Suprapubic skin (tissue), 4 donors: Measurements from ENCODE around the gene BUD13. TPM values are rescaled to one million over a fixed set of nuclear protein-coding genes. Genes with fewer than 3 reads are reported as not detected.

Experiments used
- DNase-seq, 2 donors: peaks; one replicate each; pipeline ENCODE4 v3.0.0-alpha.2; 2019; ENCODE audit warnings: low spot score in 2 of 2
- H3K27ac ChIP-seq: fragments of 200-600 bp; sonication (generic); one replicate; pipeline ENCODE4 v1.5.1; 2019
- H3K27me3 ChIP-seq: fragments of 200-600 bp; sonication (generic); one replicate; pipeline ENCODE4 v1.5.1; 2019
- H3K36me3 ChIP-seq: fragments of 200-600 bp; sonication (generic); one replicate; pipeline ENCODE4 v1.5.1; 2019
- H3K4me1 ChIP-seq: fragments of 200-600 bp; sonication (generic); one replicate; pipeline ENCODE4 v1.5.1; 2019
- H3K4me3 ChIP-seq: fragments of 200-600 bp; sonication (generic); one replicate; pipeline ENCODE4 v1.5.1; 2019; ENCODE audit warnings: mild to moderate bottlenecking
- H3K9me3 ChIP-seq: fragments of 200-600 bp; sonication (generic); one replicate; pipeline ENCODE4 v1.5.1; 2019
- CTCF ChIP-seq, 2 donors: fragments of 200-600 bp in 1 of 2; fragments of 450-650 bp in 1 of 2; sonication (generic) in 1 of 2; IDR thresholded peaks; one replicate each; pipeline ENCODE4 v1.5.1; 2016 to 2019; ENCODE audit warnings: antibody characterized with exemption in 2 of 2, mild to moderate bottlenecking in 1 of 2, moderate library complexity in 1 of 2
- EP300 ChIP-seq: sonication (generic); formaldehyde crosslinking; IDR thresholded peaks from one replicate; pipeline ENCODE4 v1.6.1; 2017; ENCODE audit warnings: antibody characterized with exemption
- POLR2A ChIP-seq, 2 donors: fragments of 450-650 bp; IDR thresholded peaks; one replicate each; pipeline ENCODE4 v1.6.1; 2017; ENCODE audit warnings: antibody characterized with exemption in 2 of 2, mild to moderate bottlenecking in 2 of 2, moderate library complexity in 2 of 2
- POLR2AphosphoS5 ChIP-seq, 3 donors: sonication (generic); formaldehyde crosslinking; IDR thresholded peaks; one replicate each; pipeline ENCODE4 v1.6.1; 2017; ENCODE audit warnings: antibody characterized with exemption in 3 of 3
- WGBS: methylation state at CpG from one replicate; pipeline ENCODE4 v1.1.5; 2018; 5-methylcytosine and 5-hydroxymethylcytosine counted together
- total RNA-seq, 4 donors: library from RNA; depleted of rRNA; stranded (reverse); fragments of >200 nt; gene quantifications; one replicate each; pipeline ENCODE4 v1.1.0, GENCODE V29; 2016

The BUD13 gene
- total RNA-seq, 4 donors from 2014 or later, result 11.5 to 19.4 (median 14.3) TPM

GRCh38 chr11:116786326-116786725 lies 13.5 kb upstream of the BUD13 start:
- Histone ChIP-seq H3K27me3 (peaks cover 2% of the 10 kb centered on the region), H3K4me1 (peaks cover 22% of the 10 kb centered on the region), H3K36me3 (peaks cover 49% of the 10 kb centered on the region), H3K4me3 (no peak overlapping the region), H3K9me3 (no peaks in the 10 kb centered on the region), H3K27ac (no peak overlapping the region)
- no peak for DNase-seq
- 86% methylated on average over 2 of the region's 2 CpGs for WGBS
- no peak for TF ChIP-seq POLR2AphosphoS5 (IDR thresholded peaks at IDR 0.05)
- no peak for TF ChIP-seq CTCF (IDR thresholded peaks at IDR 0.05)
- no peak for TF ChIP-seq POLR2A (IDR thresholded peaks at IDR 0.05)
- TF ChIP-seq EP300, result no peak

GRCh38 chr11:116782728-116783127 lies 9.9 kb upstream of the BUD13 start:
- no peaks in the 10 kb centered on the region for H3K27me3 ChIP-seq
- H3K36me3 ChIP-seq, result peaks cover 79% of the 10 kb centered on the region
- peaks cover 12% of the 10 kb centered on the region for H3K4me1 ChIP-seq
- H3K9me3 ChIP-seq, result no peaks in the 10 kb centered on the region
- no peak overlapping the region for H3K27ac ChIP-seq
- TF ChIP-seq CTCF (IDR thresholded peaks at IDR 0.05) (no peak), EP300 (no peak), POLR2A (IDR thresholded peaks at IDR 0.05) (no peak), POLR2AphosphoS5 (IDR thresholded peaks at IDR 0.05) (no peak)
- no peak overlapping the region for H3K4me3 ChIP-seq
- 88% methylated on average over 4 of the region's 4 CpGs for WGBS
- DNase-seq, result no peak

- H3K27ac ChIP-seq, result no peak overlapping the region
- H3K36me3 ChIP-seq, result peaks cover 67% of the 10 kb centered on the region
- 93% methylated on average over 4 of the region's 4 CpGs for WGBS
- peaks cover 6% of the 10 kb centered on the region for H3K4me1 ChIP-seq
- no peaks in the 10 kb centered on the region for H3K27me3 ChIP-seq
- DNase-seq, result no peak
- no peak overlapping the region for H3K4me3 ChIP-seq
- no peaks in the 10 kb centered on the region for H3K9me3 ChIP-seq
- TF ChIP-seq POLR2A (IDR thresholded peaks at IDR 0.05) (no peak), CTCF (IDR thresholded peaks at IDR 0.05) (no peak), EP300 (no peak), POLR2AphosphoS5 (IDR thresholded peaks at IDR 0.05) (no peak)
Measured at GRCh38 chr11:116778556-116778955, 5.8 kb upstream of the BUD13 start.

- peaks cover 53% of the 10 kb centered on the region for H3K36me3 ChIP-seq
- no peaks in the 10 kb centered on the region for H3K27me3 ChIP-seq
- WGBS, result 80% methylated on average over 7 of the region's 7 CpGs
- H3K9me3 ChIP-seq, result no peaks in the 10 kb centered on the region
- H3K4me3 ChIP-seq, result no peak overlapping the region
- TF ChIP-seq CTCF (IDR thresholded peaks at IDR 0.05) (no peak), EP300 (no peak), POLR2AphosphoS5 (IDR thresholded peaks at IDR 0.05) (no peak), POLR2A (IDR thresholded peaks at IDR 0.05) (no peak)
- DNase-seq, result no peak
- no peak overlapping the region for H3K27ac ChIP-seq
- H3K4me1 ChIP-seq, result peaks cover 12% of the 10 kb centered on the region
Measured at GRCh38 chr11:116777056-116777455, 4.3 kb upstream of the BUD13 start.

GRCh38 chr11:116776522-116776984 lies 3.8 kb upstream of the BUD13 start:
- Histone ChIP-seq H3K27me3 (no peaks in the 10 kb centered on the region), H3K27ac (no peak overlapping the region), H3K36me3 (peaks cover 48% of the 10 kb centered on the region), H3K9me3 (no peaks in the 10 kb centered on the region), H3K4me3 (no peak overlapping the region), H3K4me1 (peaks cover 17% of the 10 kb centered on the region)
- TF ChIP-seq POLR2AphosphoS5 (IDR thresholded peaks at IDR 0.05) (no peak), CTCF (IDR thresholded peaks at IDR 0.05) (no peak), POLR2A (IDR thresholded peaks at IDR 0.05) (no peak), EP300 (no peak)
- no peak for DNase-seq
